NCI-H82 treated with DMSO at 0.1 percent for 48 hours (cell line): ENCODE data around the gene GNAT3.

Source experiments
- DNase-seq: peaks from one replicate; lab custom pipeline; 2025; ENCODE audit not compliant: unreplicated experiment; lab: John Stamatoyannopoulos, UW

Gene GNAT3

GRCh38 chr7:80505900-80506500 lies 5.9 kb downstream of the GNAT3 start:
- no peak for DNase-seq

- DNase-seq, result no peak
These were observed 11.5 kb downstream of the GNAT3 start for GRCh38 chr7:80500325-80500724.

- DNase-seq, result no peak
These were observed 12.4 kb downstream of the GNAT3 start for GRCh38 chr7:80499350-80499953.

- DNase-seq, result no peak
These were observed 13.1 kb downstream of the GNAT3 start for GRCh38 chr7:80498481-80499349.

- DNase-seq, result no peak
These were observed 15.3 kb downstream of the GNAT3 start for GRCh38 chr7:80496586-80496985.

GRCh38 chr7:80493121-80493849 lies 18.6 kb downstream of the GNAT3 start:
- no peak for DNase-seq

GRCh38 chr7:80491462-80491861 lies 20.4 kb downstream of the GNAT3 start:
- no peak for DNase-seq

- no peak for DNase-seq
These were observed 23.0 kb downstream of the GNAT3 start for GRCh38 chr7:80488851-80489370.

GRCh38 chr7:80488406-80488805 lies 23.5 kb downstream of the GNAT3 start:
- no peak for DNase-seq

- no peak for DNase-seq
These were observed 26.1 kb downstream of the GNAT3 start for GRCh38 chr7:80485721-80486120.

GRCh38 chr7:80482950-80483349 lies 28.9 kb downstream of the GNAT3 start:
- DNase-seq, result no peak

- DNase-seq, result no peak
These were observed 30.5 kb downstream of the GNAT3 start for GRCh38 chr7:80481196-80481884.

GRCh38 chr7:80480566-80480965 lies 31.3 kb downstream of the GNAT3 start:
- no peak for DNase-seq

- no peak for DNase-seq
These were observed 33.2 kb downstream of the GNAT3 start for GRCh38 chr7:80478683-80479082.

- DNase-seq, result no peak
These were observed 35.8 kb downstream of the GNAT3 start for GRCh38 chr7:80476035-80476434.

GRCh38 chr7:80475383-80475782 lies 36.5 kb downstream of the GNAT3 start:
- DNase-seq, result no peak

- no peak for DNase-seq
These were observed 38.1 kb downstream of the GNAT3 start for GRCh38 chr7:80473751-80474150.

- DNase-seq, result no peak
These were observed 39.2 kb downstream of the GNAT3 start for GRCh38 chr7:80472491-80473200.

- DNase-seq, result no peak
These were observed 42.7 kb downstream of the GNAT3 start for GRCh38 chr7:80468931-80469714.
